GM23338 (cell line): ENCODE measurements around the gene MOK. TPM values are rescaled to one million over a fixed set of nuclear protein-coding genes. Genes with fewer than 3 reads are reported as not detected.

Experiments used
- ATAC-seq: fragments of 200-7000 bp; cut with Tn5 transposase; 3 replicates; pipeline ENCODE4 v1.9.1; 2020
- DNase-seq: peaks from one replicate; pipeline ENCODE4 v3.0.0-alpha.2; 2015; ENCODE audit warnings: low spot score
- H2AFZ ChIP-seq: fragments of 200-600 bp; sonication (generic); 2 replicates; pipeline ENCODE4 v1.8.0; 2016; ENCODE audit warnings: antibody characterized with exemption, mild to moderate bottlenecking, moderate library complexity
- H3F3A ChIP-seq: fragments of 200-600 bp; sonication (generic); replicated peaks from 2 replicates; pipeline ENCODE4 v1.8.0; 2017; ENCODE audit warnings: antibody characterized with exemption, mixed run types, low read depth
- H3K27ac ChIP-seq: fragments of 200-600 bp; sonication (generic); 2 replicates; pipeline ENCODE4 v1.6.1; 2016; ENCODE audit warnings: low read depth
- H3K27me3 ChIP-seq: fragments of 200-600 bp; sonication (generic); 2 replicates; pipeline ENCODE4 v1.8.0; 2016; ENCODE audit warnings: mild to moderate bottlenecking, mixed run types, moderate library complexity; ENCODE audit not compliant: insufficient read depth
- H3K36me3 ChIP-seq: fragments of 200-600 bp; sonication (generic); 2 replicates; pipeline ENCODE4 v1.8.0; 2016; ENCODE audit warnings: mild to moderate bottlenecking; ENCODE audit not compliant: insufficient read depth
- H3K4me1 ChIP-seq: fragments of 200-600 bp; sonication (generic); 2 replicates; pipeline ENCODE4 v1.8.0; 2016; ENCODE audit warnings: mild to moderate bottlenecking, moderate library complexity; ENCODE audit not compliant: insufficient read depth
- H3K4me2 ChIP-seq: fragments of 200-600 bp; sonication (generic); 2 replicates; pipeline ENCODE4 v1.7.1; 2017; ENCODE audit warnings: mixed run types
- H3K4me3 ChIP-seq: fragments of 200-600 bp; sonication (generic); 2 replicates; pipeline ENCODE4 v1.6.1; 2016; ENCODE audit warnings: mixed run types
- H3K79me2 ChIP-seq: fragments of 200-600 bp; sonication (generic); replicated peaks from 2 replicates; pipeline ENCODE4 v1.8.0; 2017; ENCODE audit warnings: mild to moderate bottlenecking; ENCODE audit not compliant: insufficient read depth
- H3K9me2 ChIP-seq: fragments of 200-600 bp; sonication (generic); 2 replicates; pipeline ENCODE4 v1.8.0; 2017; ENCODE audit not compliant: insufficient read depth
- H4K20me1 ChIP-seq: fragments of 200-600 bp; sonication (generic); replicated peaks from 2 replicates; pipeline ENCODE4 v1.8.0; 2017; ENCODE audit warnings: mild to moderate bottlenecking; ENCODE audit not compliant: insufficient read depth
- H3K27ac Mint-ChIP-seq: 2 replicates; pipeline ENCODE4 v1.8.0; 2020; ENCODE audit warnings: inconsistent platforms, mild to moderate bottlenecking, moderate library complexity, mixed read lengths
- H3K27me3 Mint-ChIP-seq: 3 replicates; pipeline ENCODE4 v1.8.0; 2022; ENCODE audit warnings: low read depth, mild to moderate bottlenecking, moderate library complexity, mixed read lengths, inconsistent platforms; ENCODE audit not compliant: insufficient read depth, poor library complexity
- H3K36me3 Mint-ChIP-seq: 3 replicates; pipeline ENCODE4 v1.8.0; 2021; ENCODE audit warnings: low read depth, mild to moderate bottlenecking, inconsistent platforms, moderate library complexity, mixed read lengths
- H3K4me1 Mint-ChIP-seq: 3 replicates; pipeline ENCODE4 v1.8.0; 2020; ENCODE audit warnings: mild to moderate bottlenecking, inconsistent platforms, mixed read lengths
- H3K4me3 Mint-ChIP-seq: 3 replicates; pipeline ENCODE4 v1.8.0; 2021; ENCODE audit warnings: moderate library complexity, mild to moderate bottlenecking, inconsistent platforms, mixed read lengths
- H3K9me3 Mint-ChIP-seq: 3 replicates; pipeline ENCODE4 v1.8.0; 2020; ENCODE audit warnings: moderate library complexity, mild to moderate bottlenecking, inconsistent platforms, mixed read lengths
- CREB1 ChIP-seq: fragments of 250-450 bp; sonication (Bioruptor Pico); IDR thresholded peaks from 2 replicates; pipeline ENCODE4 v1.5.0; 2020; ENCODE audit warnings: low read depth, mild to moderate bottlenecking, moderate library complexity
- EZH2 ChIP-seq: fragments of 200-600 bp; sonication (generic); IDR thresholded peaks from one replicate; pipeline ENCODE4 v1.8.0; 2017; ENCODE audit warnings: antibody characterized with exemption, mild to moderate bottlenecking, low read depth; ENCODE audit not compliant: unreplicated experiment
- EZH2phosphoT487 ChIP-seq: fragments of 200-600 bp; sonication (generic); IDR thresholded peaks from one replicate; pipeline ENCODE4 v1.8.1; 2018; ENCODE audit warnings: antibody characterized with exemption; ENCODE audit not compliant: unreplicated experiment
- JUNB ChIP-seq: IDR thresholded peaks from one replicate; pipeline ENCODE4 v1.6.1; 2016; ENCODE audit warnings: antibody characterized with exemption; ENCODE audit not compliant: unreplicated experiment
- NANOG ChIP-seq: IDR thresholded peaks from 2 replicates; pipeline ENCODE4 v1.6.1; 2016; ENCODE audit warnings: antibody characterized with exemption, borderline replicate concordance
- POLR2AphosphoS5 ChIP-seq: IDR thresholded peaks from 2 replicates; pipeline ENCODE4 v1.6.1; 2016; ENCODE audit warnings: antibody characterized with exemption, low read depth
- STAT1 ChIP-seq: IDR thresholded peaks from one replicate; pipeline ENCODE4 v1.6.1; 2016; ENCODE audit warnings: antibody characterized with exemption; ENCODE audit not compliant: unreplicated experiment
- ZNF114 ChIP-seq: fragments of 250-450 bp; sonication (Bioruptor Pico); IDR thresholded peaks from 2 replicates; pipeline ENCODE4 v1.5.0; 2020; ENCODE audit warnings: mild to moderate bottlenecking, moderate library complexity
- ZNF331 ChIP-seq: fragments of 250-450 bp; sonication (Bioruptor Pico); IDR thresholded peaks from 2 replicates; pipeline ENCODE4 v1.5.0; 2020; ENCODE audit warnings: low read depth, mild to moderate bottlenecking, moderate library complexity
- polyA plus RNA-seq: library from polyadenylated mRNA; unstranded; fragments of >200 nt; fragmentation: Nextera tagmentation; extraction: Ambion mirVana; gene quantifications from 2 replicates; pipeline ENCODE4 v1.2.1, GENCODE V29; 2016
- total RNA-seq: library from RNA; depleted of rRNA; stranded (reverse); fragments of >200 nt; shearing (Covaris generic); gene quantifications from 2 replicates; pipeline ENCODE4 v1.2.3, GENCODE V29; 2014
- TF ChIP-seq, protein P1 (sequence below): IDR thresholded peaks from 2 replicates; pipeline ENCODE4 v1.6.1; 2016; ENCODE audit warnings: antibody characterized with exemption
- TF ChIP-seq, protein P2 (sequence below): fragments of 250-450 bp; sonication (Bioruptor Pico); IDR thresholded peaks from 2 replicates; pipeline ENCODE4 v1.5.0; 2020; ENCODE audit warnings: mild to moderate bottlenecking, moderate library complexity
- TF ChIP-seq, protein P3 (sequence below): IDR thresholded peaks from one replicate; pipeline ENCODE4 v1.6.1; 2018; ENCODE audit warnings: antibody characterized with exemption; ENCODE audit not compliant: unreplicated experiment
- TF ChIP-seq, protein P4 (sequence below), 2 experiments: fragments of 200-600 bp in 1 of 2; sonication (generic) in 1 of 2; conservative IDR thresholded peaks; 2 replicates each; pipeline versions ENCODE4 v1.5.1 to v1.6.1; 2016 to 2017; ENCODE audit warnings: antibody characterized with exemption in 2 of 2, low read depth in 2 of 2, mild to moderate bottlenecking in 2 of 2, moderate library complexity in 1 of 2

The MOK gene
- total and polyA plus RNA-seq, 2 experiments from 2014 or later = 3.1 TPM

- peaks cover 5% of the 10 kb centered on the region; the same call in 2 of the 3 replicates for H3K4me1 Mint-ChIP-seq
- Histone ChIP-seq H3K36me3 (no peaks in the 10 kb centered on the region), H2AFZ (no peak overlapping the region), H3K27me3 (peaks cover 21% of the 10 kb centered on the region), H3K4me1 (peaks cover 15% of the 10 kb centered on the region), H4K20me1 (no peaks in the 10 kb centered on the region), H3K79me2 (no peaks in the 10 kb centered on the region), H3F3A (0 out of 2 replicates have a peak, but pooled peaks cover 2% of the 10 kb centered on the region), H3K27ac (no peak overlapping the region), H3K4me2 (no peak overlapping the region), H3K9me2 (no peaks in the 10 kb centered on the region), H3K4me3 (no peak overlapping the region)
- no peaks in the 10 kb centered on the region for H3K9me3 Mint-ChIP-seq
- no peak overlapping the region for H3K27ac Mint-ChIP-seq
- no peak for ATAC-seq
- TF ChIP-seq ZNF331 (CRISPR knock-in tag) (no peak), STAT1 (no peak), CREB1 (CRISPR knock-in tag) (no peak), POLR2AphosphoS5 (no peak), EZH2 (no peak), ZNF114 (CRISPR knock-in tag) (no peak), NANOG (no peak), JUNB (no peak), EZH2phosphoT487 (no peak)
- TF ChIP-seq, protein P1, sequence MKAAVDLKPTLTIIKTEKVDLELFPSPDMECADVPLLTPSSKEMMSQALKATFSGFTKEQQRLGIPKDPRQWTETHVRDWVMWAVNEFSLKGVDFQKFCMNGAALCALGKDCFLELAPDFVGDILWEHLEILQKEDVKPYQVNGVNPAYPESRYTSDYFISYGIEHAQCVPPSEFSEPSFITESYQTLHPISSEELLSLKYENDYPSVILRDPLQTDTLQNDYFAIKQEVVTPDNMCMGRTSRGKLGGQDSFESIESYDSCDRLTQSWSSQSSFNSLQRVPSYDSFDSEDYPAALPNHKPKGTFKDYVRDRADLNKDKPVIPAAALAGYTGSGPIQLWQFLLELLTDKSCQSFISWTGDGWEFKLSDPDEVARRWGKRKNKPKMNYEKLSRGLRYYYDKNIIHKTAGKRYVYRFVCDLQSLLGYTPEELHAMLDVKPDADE = no peak
- TF ChIP-seq, protein P2, sequence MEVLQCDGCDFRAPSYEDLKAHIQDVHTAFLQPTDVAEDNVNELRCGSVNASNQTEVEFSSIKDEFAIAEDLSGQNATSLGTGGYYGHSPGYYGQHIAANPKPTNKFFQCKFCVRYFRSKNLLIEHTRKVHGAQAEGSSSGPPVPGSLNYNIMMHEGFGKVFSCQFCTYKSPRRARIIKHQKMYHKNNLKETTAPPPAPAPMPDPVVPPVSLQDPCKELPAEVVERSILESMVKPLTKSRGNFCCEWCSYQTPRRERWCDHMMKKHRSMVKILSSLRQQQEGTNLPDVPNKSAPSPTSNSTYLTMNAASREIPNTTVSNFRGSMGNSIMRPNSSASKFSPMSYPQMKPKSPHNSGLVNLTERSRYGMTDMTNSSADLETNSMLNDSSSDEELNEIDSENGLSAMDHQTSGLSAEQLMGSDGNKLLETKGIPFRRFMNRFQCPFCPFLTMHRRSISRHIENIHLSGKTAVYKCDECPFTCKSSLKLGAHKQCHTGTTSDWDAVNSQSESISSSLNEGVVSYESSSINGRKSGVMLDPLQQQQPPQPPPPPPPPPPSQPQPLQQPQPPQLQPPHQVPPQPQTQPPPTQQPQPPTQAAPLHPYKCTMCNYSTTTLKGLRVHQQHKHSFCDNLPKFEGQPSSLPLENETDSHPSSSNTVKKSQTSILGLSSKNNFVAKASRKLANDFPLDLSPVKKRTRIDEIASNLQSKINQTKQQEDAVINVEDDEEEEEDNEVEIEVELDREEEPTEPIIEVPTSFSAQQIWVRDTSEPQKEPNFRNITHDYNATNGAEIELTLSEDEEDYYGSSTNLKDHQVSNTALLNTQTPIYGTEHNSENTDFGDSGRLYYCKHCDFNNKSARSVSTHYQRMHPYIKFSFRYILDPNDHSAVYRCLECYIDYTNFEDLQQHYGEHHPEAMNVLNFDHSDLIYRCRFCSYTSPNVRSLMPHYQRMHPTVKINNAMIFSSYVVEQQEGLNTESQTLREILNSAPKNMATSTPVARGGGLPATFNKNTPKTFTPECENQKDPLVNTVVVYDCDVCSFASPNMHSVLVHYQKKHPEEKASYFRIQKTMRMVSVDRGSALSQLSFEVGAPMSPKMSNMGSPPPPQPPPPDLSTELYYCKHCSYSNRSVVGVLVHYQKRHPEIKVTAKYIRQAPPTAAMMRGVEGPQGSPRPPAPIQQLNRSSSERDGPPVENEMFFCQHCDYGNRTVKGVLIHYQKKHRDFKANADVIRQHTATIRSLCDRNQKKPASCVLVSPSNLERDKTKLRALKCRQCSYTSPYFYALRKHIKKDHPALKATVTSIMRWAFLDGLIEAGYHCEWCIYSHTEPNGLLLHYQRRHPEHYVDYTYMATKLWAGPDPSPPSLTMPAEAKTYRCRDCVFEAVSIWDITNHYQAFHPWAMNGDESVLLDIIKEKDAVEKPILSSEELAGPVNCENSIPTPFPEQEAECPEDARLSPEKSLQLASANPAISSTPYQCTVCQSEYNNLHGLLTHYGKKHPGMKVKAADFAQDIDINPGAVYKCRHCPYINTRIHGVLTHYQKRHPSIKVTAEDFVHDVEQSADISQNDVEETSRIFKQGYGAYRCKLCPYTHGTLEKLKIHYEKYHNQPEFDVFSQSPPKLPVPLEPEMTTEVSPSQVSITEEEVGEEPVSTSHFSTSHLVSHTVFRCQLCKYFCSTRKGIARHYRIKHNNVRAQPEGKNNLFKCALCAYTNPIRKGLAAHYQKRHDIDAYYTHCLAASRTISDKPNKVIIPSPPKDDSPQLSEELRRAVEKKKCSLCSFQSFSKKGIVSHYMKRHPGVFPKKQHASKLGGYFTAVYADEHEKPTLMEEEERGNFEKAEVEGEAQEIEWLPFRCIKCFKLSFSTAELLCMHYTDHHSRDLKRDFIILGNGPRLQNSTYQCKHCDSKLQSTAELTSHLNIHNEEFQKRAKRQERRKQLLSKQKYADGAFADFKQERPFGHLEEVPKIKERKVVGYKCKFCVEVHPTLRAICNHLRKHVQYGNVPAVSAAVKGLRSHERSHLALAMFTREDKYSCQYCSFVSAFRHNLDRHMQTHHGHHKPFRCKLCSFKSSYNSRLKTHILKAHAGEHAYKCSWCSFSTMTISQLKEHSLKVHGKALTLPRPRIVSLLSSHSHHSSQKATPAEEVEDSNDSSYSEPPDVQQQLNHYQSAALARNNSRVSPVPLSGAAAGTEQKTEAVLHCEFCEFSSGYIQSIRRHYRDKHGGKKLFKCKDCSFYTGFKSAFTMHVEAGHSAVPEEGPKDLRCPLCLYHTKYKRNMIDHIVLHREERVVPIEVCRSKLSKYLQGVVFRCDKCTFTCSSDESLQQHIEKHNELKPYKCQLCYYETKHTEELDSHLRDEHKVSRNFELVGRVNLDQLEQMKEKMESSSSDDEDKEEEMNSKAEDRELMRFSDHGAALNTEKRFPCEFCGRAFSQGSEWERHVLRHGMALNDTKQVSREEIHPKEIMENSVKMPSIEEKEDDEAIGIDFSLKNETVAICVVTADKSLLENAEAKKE (CRISPR knock-in tag) = no peak
- TF ChIP-seq, protein P3, sequence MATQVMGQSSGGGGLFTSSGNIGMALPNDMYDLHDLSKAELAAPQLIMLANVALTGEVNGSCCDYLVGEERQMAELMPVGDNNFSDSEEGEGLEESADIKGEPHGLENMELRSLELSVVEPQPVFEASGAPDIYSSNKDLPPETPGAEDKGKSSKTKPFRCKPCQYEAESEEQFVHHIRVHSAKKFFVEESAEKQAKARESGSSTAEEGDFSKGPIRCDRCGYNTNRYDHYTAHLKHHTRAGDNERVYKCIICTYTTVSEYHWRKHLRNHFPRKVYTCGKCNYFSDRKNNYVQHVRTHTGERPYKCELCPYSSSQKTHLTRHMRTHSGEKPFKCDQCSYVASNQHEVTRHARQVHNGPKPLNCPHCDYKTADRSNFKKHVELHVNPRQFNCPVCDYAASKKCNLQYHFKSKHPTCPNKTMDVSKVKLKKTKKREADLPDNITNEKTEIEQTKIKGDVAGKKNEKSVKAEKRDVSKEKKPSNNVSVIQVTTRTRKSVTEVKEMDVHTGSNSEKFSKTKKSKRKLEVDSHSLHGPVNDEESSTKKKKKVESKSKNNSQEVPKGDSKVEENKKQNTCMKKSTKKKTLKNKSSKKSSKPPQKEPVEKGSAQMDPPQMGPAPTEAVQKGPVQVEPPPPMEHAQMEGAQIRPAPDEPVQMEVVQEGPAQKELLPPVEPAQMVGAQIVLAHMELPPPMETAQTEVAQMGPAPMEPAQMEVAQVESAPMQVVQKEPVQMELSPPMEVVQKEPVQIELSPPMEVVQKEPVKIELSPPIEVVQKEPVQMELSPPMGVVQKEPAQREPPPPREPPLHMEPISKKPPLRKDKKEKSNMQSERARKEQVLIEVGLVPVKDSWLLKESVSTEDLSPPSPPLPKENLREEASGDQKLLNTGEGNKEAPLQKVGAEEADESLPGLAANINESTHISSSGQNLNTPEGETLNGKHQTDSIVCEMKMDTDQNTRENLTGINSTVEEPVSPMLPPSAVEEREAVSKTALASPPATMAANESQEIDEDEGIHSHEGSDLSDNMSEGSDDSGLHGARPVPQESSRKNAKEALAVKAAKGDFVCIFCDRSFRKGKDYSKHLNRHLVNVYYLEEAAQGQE = no peak
- TF ChIP-seq, protein P4, sequence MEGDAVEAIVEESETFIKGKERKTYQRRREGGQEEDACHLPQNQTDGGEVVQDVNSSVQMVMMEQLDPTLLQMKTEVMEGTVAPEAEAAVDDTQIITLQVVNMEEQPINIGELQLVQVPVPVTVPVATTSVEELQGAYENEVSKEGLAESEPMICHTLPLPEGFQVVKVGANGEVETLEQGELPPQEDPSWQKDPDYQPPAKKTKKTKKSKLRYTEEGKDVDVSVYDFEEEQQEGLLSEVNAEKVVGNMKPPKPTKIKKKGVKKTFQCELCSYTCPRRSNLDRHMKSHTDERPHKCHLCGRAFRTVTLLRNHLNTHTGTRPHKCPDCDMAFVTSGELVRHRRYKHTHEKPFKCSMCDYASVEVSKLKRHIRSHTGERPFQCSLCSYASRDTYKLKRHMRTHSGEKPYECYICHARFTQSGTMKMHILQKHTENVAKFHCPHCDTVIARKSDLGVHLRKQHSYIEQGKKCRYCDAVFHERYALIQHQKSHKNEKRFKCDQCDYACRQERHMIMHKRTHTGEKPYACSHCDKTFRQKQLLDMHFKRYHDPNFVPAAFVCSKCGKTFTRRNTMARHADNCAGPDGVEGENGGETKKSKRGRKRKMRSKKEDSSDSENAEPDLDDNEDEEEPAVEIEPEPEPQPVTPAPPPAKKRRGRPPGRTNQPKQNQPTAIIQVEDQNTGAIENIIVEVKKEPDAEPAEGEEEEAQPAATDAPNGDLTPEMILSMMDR (conservative IDR thresholded peaks at IDR 0.05; ENCODE audit: low read depth in 2 of 2) = no peak
- H3K27me3 Mint-ChIP-seq = peaks cover 17% of the 10 kb centered on the region
- no peak for DNase-seq
- H3K36me3 Mint-ChIP-seq = no peaks in the 10 kb centered on the region
- no peak overlapping the region for H3K4me3 Mint-ChIP-seq
These were observed 53.8 kb downstream of the MOK start for GRCh38 chr14:102251161-102251560.
